Stimulated activated CD4-positive, alpha-beta T cell treated with anti-CD3 and anti-CD28 coated beads, TNF-alpha, amount 100 ng/mL, for 24 hours (primary cell): ENCODE data around the gene NCKAP5L.
"Not testable (repeated sequence)": the region's sequence is repeated elsewhere in the genome, so short reads cannot be mapped to it uniquely, and the experiment has no call there.

Source experiments
- DNase-seq, 3 experiments: peaks; one replicate each; pipeline ENCODE4 v3.0.0-alpha.2; 2020; ENCODE audit warnings: low read depth in 3 of 3

The NCKAP5L gene

DNA sequence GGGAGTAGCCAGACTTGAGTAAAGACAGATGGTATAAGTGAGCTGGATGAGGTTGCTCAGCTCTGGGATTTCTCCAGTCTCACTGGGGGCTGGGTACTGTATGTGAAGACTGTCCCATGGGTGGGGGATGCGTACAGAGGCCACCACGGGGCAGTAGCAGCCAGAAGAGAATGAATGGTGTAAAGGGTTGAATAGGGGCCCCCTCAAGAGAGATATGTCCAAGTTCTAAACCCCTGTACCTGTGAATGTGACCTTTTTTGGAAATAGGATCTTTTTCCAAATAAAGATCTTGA is 36.5 kb upstream of the NCKAP5L start:
- DNase-seq = no peak

DNA sequence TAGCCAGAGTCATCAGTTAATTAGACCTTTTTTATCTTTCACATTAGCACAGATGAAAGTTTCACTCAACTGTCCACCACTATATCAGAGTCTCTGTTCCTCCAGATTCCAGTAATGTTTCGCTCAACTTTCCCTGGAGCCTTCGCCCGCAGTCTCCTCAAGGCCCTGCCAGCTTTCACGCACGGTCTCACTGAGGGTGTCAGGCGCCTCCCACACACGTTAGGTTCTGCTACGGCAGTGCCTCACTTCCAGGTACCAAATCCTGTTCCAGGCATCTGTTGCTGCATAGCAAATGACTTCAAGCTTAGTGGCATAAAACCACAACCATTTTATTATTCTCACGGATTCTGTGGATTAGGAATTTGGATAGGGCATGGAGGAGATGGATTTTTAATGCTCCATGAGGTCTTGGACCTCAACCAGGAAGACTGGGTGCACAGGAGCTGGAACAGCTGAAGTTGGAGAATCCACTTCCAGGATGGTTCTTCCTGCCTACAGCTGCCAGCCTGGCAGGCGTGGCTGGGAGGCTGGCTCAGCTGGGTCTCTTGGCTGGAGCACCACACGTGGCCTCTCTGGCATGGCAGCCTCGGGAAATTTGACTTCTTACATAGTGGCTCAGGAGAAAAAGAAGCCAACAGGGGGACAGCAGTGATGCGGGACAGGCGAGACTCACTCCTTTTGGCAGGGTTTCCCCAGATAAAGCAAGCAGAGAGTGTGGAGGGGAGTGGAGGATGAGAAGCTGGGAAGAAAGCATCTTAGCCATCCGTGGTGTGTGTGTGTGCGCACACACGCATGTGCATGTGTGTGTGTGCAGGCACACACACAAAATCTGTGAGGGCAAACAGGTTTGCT is 36.0 kb upstream of the NCKAP5L start:
- no peak for DNase-seq

DNA sequence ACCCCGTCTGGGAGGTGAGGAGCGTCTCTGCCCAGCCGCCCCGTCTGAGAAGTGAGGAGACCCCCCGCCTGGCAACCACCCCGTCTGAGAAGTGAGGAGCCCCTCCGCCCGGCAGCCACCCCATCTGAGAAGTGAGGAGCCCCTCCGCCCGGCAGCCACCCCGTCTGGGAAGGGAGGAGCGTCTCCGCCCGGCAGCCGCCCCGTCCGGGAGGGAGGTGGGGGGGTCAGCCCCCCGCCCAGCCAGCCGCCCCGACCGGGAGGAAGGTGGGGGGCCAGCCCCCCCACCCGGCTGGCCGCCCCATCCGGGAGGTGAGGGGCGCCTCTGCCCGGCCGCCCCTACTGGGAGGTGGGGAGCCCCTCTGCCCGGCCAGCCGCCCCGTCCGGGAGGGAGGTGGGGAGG is 32.7 kb upstream of the NCKAP5L start:
- DNase-seq = not testable (repeated sequence)

GRCh38 chr12:49855890-49856289 is 27.7 kb upstream of the NCKAP5L start:
- DNase-seq = not testable (repeated sequence)

DNA sequence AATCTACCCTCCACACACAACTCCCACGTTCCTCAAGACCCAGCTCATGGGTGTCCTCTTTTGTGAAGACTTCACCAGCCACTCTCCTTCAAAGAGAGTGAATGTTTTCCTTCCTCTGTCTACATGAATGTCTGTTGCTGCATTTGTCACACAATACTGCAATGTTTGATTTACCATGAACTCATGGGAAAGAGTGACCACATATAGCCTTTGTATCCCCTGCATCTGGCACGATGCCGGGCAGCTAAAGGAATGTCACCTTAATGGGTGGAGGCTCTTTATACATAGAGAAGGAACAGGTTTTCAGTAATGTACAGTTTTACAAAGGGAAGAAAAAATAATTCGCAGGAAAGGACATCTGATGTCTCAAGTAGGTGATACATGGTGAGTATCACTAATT is 26.8 kb upstream of the NCKAP5L start:
- no peak for DNase-seq

DNA sequence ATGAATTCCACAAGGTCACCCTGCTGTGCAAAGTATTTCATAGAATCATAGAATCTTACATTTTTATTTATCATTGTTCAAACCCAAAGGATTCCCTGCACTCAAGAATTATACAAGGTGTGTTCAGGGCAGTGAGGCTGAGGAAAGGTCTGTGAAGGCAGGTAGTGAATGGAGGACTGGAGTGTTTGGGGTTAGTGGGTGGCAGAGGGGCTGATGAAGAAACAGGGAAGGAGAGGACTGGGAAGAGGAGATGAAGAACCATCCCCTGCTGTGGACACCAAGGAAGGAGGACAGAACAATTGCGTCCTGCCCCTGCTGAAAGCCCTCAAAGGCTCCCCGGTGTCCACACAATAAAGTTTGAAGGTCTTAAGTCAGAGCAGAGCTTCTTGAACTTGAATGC is 25.5 kb upstream of the NCKAP5L start:
- DNase-seq = no peak

GRCh38 chr12:49847161-49847560 is 18.9 kb upstream of the NCKAP5L start:
- no peak for DNase-seq

DNA sequence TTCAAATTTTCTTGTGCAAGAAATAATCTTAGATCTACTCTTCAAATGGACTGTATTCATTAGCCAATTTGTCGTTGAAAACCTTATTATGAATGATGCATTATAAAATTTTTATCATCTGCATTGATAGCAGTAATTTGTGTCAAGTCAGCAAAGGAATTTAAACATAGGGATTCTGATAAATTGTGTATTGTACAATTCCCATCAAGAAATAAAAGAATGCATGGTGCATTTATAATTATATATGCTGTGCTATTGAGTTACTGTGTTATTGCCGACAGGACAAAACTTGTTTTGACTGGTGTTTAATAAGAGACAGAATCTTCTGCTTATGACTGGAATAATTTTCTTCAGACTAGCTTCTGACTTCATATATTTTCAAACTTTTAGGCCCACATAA is 17.8 kb upstream of the NCKAP5L start:
- no peak for DNase-seq

- DNase-seq = no peak
Observed at GRCh38 chr12:49843876-49844437, 15.7 kb upstream of the NCKAP5L start.

DNA sequence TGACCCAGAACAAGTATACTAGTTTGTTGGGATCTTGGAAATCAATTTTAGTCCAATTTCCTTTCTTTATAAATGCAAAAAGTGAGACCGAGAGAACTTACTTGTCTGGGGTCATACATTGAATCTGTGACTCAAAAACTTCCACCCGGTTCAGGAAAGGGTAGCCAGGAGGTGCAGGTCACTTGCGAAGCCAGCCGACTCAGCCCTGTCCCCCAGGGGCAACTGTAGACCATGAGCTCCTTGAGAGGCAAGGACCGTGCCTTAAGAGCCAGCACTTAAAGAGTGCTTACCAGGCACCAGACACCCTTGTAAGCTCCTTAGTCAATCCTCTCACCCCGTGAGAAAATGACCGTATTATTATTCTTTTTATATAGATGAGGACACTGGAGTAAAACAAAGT is 15.2 kb upstream of the NCKAP5L start:
- DNase-seq = no peak

DNA sequence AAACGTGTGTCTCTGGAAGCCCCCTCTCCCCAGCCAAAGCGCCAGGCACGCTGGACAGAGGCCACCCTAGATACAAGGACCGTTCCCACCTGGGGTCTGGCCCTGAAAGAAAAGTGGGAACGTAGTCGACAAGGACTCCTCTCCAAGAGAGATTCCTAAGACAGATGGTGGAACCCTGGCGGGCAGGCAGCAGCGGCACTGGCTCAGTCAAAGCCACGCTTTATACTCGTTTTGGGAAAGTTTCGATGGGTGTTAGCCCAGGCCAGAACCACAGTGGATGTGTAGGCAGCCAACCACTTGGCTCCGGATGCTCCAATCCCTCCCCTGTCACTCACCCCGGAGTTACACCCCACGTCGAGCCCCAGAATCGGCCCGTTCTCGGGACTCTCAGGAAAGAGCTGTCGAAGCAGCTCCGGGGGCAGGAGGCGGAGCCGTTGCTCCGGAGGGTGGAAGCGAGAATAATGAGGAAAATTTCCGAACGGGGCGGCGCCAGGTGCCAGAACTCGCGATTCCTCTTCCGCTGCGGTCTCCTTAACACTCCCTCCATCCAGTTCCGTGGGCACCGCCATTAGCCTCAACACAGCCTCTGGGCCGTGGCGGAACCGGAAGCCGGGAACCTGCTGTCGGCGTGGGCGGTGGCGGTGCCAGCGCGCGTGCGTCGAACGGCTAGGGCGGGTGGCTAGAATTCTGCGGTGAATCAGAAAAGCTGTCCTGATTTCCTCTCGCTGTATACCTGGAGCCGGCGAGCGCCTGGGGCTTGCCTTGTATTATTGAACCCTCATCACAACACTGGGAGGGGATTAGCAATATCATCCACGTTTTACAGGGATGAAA is 14.5 kb upstream of the NCKAP5L start, which contains the start of gene BCDIN3D:
Gene BCDIN3D, minus strand, starts transcription at position 588 of the 834 bp plus-strand sequence. Its CDS starts 19 bp downstream, at position 569.
- DNase-seq = peak; percentile 91 to 94 (median 91)

- DNase-seq = peak in 1 of 3 experiments; percentile 13
Observed at GRCh38 chr12:49838973-49839633, 10.9 kb upstream of the NCKAP5L start.

- DNase-seq = no peak
Observed at GRCh38 chr12:49832836-49833421, 4.7 kb upstream of the NCKAP5L start.

GRCh38 chr12:49831717-49832116 is 3.5 kb upstream of the NCKAP5L start:
- no peak for DNase-seq

GRCh38 chr12:49827401-49828099 is 663 bp downstream of the NCKAP5L start:
- peak in 1 of 3 experiments; percentile 36 for DNase-seq

DNA sequence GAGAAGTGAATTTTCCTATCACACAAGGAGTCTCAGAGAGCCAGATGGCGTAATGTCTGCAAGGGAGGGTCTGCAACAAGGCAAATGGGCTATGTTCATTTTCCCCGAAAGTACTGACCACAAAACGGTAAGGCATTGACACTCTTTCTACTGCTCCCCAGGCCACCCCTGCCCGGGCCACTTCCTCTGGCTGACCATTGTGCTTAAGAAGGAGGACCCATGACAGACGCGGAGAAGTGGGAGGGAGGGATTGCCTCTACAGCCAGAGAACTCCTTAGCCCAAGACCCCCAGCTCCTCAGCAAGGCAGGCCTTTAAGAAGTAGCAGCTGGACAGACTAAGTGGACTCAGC is 1.2 kb downstream of the NCKAP5L start:
- no peak for DNase-seq

GRCh38 chr12:49825971-49826421 is 2.2 kb downstream of the NCKAP5L start:
- DNase-seq = no peak

GRCh38 chr12:49825360-49825970 is 2.7 kb downstream of the NCKAP5L start:
- no peak for DNase-seq

- no peak for DNase-seq
Observed at GRCh38 chr12:49824895-49825294, 3.3 kb downstream of the NCKAP5L start.

- no peak for DNase-seq
Observed at GRCh38 chr12:49824416-49824815, 3.8 kb downstream of the NCKAP5L start.

DNA sequence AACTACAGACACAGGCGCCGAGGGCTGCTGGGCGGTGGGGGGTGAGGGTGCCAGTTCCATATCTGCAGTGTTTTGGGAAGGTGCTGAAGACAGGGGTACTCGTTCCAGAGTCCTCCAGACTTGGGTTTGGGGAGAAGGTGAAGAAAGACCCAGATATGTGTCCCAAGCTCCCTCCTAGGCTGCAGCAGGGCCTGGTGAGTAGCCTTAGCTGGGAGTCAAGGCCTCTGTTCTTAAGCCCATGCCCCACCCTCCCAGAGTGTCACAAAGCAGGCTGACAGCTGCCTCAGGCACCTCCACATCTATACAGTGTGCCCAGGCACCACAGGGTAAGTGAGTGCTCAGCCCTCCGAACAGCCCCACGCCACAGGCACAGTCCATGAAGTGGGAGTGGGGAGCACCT is 4.3 kb downstream of the NCKAP5L start:
- DNase-seq = no peak
